GM12865 (cell line): ENCODE results near the gene ZBTB46.

Experiments used
- DNase-seq: peaks from one replicate; pipeline ENCODE4 v3.0.0; 2010; ENCODE audit warnings: low read depth
- H3K4me3 ChIP-seq: 2 replicates; pipeline ENCODE4 v1.5.1; 2011; ENCODE audit warnings: mild to moderate bottlenecking, low read depth, low read length, control low read depth
- TF ChIP-seq, protein P1 (sequence below): IDR thresholded peaks from 2 replicates; pipeline ENCODE4 v1.5.1; 2011; ENCODE audit warnings: low read length, control low read depth, low read depth, inconsistent platforms; ENCODE audit not compliant: insufficient read depth; ENCODE audit errors: missing control alignments

ZBTB46 gene

DNA sequence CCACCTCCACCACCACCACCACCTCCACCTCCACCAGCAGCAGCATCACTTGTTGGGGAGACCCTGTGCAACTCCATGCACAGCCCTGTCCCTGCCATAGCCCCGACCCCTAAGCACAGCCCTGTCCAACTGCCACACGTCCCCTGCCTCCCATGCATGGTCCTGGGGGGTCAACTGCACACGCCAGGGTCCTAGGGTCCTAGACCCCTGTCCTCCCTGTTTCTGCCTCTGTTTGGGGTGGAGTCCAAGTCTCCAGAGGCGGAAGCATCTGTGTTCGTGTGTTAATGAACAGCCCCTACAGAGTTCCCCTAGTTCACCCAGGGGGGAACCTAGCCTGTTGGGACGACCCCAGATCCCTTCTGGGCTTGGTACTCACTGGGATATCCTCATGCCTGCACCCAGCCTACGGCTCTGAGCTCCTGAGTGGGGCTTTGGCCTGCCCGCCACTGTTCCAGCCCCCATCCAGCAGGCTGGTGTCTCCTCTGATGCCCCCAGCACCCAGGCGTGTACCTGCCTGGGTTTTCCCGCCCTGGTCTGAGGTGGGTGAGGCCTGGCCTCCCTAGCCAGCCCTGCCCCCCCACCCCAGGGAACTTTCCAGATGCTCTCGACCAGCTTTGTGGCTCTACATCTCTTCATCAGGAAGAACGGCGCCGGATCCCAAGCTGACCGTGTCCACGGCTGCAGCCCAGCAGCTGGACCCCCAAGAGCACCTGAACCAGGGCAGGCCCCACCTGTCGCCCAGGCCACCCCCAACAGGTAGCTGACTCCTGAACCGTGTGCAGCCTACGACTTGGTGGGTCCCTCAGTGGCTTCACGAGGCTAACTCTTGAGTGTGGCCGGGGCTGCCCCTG, 137.1 kb downstream of the ZBTB46 start:
- no peak overlapping the region for H3K4me3 ChIP-seq

More for the DNA sequence above, 137.1 kb downstream of the ZBTB46 start:
- DNase-seq = no peak
- TF ChIP-seq, protein P1, sequence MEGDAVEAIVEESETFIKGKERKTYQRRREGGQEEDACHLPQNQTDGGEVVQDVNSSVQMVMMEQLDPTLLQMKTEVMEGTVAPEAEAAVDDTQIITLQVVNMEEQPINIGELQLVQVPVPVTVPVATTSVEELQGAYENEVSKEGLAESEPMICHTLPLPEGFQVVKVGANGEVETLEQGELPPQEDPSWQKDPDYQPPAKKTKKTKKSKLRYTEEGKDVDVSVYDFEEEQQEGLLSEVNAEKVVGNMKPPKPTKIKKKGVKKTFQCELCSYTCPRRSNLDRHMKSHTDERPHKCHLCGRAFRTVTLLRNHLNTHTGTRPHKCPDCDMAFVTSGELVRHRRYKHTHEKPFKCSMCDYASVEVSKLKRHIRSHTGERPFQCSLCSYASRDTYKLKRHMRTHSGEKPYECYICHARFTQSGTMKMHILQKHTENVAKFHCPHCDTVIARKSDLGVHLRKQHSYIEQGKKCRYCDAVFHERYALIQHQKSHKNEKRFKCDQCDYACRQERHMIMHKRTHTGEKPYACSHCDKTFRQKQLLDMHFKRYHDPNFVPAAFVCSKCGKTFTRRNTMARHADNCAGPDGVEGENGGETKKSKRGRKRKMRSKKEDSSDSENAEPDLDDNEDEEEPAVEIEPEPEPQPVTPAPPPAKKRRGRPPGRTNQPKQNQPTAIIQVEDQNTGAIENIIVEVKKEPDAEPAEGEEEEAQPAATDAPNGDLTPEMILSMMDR = no peak
